Cardiac fibroblast (primary cell): ENCODE results near the gene SYT2.

Experiments used
- DNase-seq, 2 donors: peaks; one replicate each; pipeline versions ENCODE4 v3.0.0 to v3.0.0-alpha.2; 2010; ENCODE audit warnings: low read depth in 2 of 2
- H3K4me3 ChIP-seq, 2 donors: replicated peaks in 1 of 2; 1 replicate in 1 of 2; 2 replicates in 1 of 2; pipeline ENCODE4 v1.5.1; 2011; ENCODE audit warnings: low read depth in 2 of 2, low read length in 2 of 2, mild to moderate bottlenecking in 2 of 2, moderate library complexity in 1 of 2
- TF ChIP-seq, protein P1 (sequence below): IDR thresholded peaks from one replicate; pipeline ENCODE4 v1.5.1; 2011; ENCODE audit warnings: low read depth, mild to moderate bottlenecking, low read length, inconsistent platforms

The SYT2 gene

DNA sequence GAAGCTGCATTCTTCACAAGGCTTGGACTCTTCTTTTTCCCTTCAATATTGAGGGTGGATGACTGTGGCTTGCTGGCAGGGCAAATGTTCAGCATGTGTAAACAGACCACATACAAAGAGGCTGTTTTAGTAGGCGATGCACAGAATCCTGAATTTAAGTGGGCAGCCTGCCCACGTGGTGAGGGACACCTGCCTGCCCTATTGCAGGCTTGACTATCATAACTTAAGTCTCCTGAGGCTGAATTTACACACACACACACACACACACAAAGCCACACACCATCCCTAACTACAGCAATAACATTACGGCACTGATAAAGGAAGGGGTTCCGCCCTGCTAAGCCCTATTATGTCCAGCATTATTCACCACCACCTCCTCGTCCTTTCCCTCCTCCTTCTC is 15.9 kb downstream of the SYT2 start:
- DNase-seq, result no peak
- no peak overlapping the region for H3K4me3 ChIP-seq
- TF ChIP-seq, protein P1, sequence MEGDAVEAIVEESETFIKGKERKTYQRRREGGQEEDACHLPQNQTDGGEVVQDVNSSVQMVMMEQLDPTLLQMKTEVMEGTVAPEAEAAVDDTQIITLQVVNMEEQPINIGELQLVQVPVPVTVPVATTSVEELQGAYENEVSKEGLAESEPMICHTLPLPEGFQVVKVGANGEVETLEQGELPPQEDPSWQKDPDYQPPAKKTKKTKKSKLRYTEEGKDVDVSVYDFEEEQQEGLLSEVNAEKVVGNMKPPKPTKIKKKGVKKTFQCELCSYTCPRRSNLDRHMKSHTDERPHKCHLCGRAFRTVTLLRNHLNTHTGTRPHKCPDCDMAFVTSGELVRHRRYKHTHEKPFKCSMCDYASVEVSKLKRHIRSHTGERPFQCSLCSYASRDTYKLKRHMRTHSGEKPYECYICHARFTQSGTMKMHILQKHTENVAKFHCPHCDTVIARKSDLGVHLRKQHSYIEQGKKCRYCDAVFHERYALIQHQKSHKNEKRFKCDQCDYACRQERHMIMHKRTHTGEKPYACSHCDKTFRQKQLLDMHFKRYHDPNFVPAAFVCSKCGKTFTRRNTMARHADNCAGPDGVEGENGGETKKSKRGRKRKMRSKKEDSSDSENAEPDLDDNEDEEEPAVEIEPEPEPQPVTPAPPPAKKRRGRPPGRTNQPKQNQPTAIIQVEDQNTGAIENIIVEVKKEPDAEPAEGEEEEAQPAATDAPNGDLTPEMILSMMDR, result no peak

GRCh38 chr1:202692959-202693555 is 17.2 kb downstream of the SYT2 start:
- DNase-seq, result peak; percentile 70 to 73
- TF ChIP-seq, protein P1, result peak; percentile 34
- H3K4me3 ChIP-seq, result no peak overlapping the region

DNA sequence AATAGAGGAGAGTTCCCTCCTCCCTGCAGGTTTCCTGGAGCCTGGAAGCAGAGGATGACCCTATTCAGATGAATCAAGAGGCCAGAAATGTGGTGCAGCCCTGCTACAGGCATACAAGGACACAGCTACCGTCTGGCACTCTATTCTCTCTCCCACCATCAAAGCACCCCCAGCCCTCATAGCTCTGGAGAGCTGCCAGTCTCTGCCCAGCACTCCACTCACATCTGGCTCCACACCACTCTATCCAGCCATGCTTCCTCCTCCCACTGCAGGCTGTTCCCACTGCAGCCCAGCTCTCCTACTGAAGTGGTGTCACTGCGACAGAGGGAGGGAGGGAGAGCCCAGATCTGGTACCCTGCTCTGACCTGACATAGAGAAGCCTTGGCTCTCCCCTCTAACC is 18.4 kb downstream of the SYT2 start:
- DNase-seq, result no peak
- H3K4me3 ChIP-seq, result no peak overlapping the region
- TF ChIP-seq, protein P1, result no peak

DNA sequence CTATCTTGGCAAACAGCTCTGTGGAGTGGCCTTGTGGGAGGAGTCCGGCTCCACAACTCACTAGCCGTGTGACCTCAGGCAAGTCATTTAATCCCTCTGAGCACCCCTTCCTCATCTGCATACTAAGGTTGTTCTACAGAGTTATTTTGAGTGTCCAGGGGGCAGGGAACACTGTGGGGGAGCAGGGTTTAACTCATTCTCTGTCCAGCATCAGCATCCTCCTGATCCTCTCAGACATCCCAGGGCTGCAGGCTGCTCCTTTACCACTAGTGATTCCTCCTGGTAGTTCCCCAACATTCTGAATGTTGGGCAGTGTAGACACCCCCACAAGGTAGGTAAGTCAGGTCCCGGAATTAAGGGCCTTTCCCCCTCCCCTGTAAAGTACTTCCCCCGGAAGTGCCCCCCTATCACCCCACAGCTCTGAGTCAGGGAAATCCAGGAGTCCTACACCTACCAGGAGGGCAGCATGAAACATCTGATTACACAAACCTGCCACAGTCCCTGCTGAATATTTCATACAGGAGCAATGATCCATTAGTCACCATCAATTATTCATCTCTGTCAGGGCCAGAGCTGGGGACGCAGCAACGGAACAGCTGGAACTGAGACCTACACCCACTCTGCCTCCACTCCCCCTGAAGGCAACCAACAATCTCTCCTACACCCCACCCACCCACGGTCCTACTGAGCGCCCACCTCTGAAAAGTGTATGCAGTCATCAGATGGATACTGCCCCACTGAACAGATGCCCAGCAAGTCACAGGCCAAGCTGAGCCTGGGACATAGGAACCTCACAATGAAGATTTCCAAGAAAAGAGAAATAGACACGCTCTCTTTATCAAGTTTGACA is 20.5 kb downstream of the SYT2 start:
- no peak overlapping the region for H3K4me3 ChIP-seq
- TF ChIP-seq, protein P1, result no peak
- no peak for DNase-seq

GRCh38 chr1:202689082-202689481 is 21.2 kb downstream of the SYT2 start:
- TF ChIP-seq, protein P1, result no peak
- no peak overlapping the region for H3K4me3 ChIP-seq
- DNase-seq, result no peak

DNA sequence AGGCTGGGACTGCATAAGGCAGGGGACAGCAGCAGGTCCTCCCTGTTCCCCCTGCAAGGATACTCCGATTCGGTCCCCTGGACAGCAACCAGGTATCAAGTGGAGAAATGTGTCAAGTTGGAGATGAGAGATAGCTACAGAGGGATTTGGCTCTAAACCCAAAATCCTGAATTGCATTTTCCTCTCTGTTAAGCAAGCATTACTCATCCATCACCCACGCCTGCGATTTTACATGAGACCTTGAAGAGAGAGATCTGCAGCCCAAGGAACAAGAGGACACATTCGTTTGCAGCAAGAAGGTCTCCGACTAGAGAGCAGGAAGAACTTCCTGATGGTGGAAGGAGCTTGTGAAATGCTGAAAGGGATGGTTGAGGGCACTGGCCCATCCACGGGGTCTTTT is 21.9 kb downstream of the SYT2 start:
- peak in 1 of 2 donors; percentile 10 for DNase-seq
- TF ChIP-seq, protein P1, result no peak
- H3K4me3 ChIP-seq, result no peak overlapping the region
